Suprapubic skin (tissue), 4 donors: ENCODE data around the gene KRT36. TPM values are rescaled to one million over a fixed set of nuclear protein-coding genes. Genes with fewer than 3 reads are reported as not detected.

ENCODE experiments used
- DNase-seq, 2 donors: peaks; one replicate each; pipeline ENCODE4 v3.0.0-alpha.2; 2019; ENCODE audit warnings: low spot score in 2 of 2
- H3K27ac ChIP-seq: fragments of 200-600 bp; sonication (generic); one replicate; pipeline ENCODE4 v1.5.1; 2019
- H3K27me3 ChIP-seq: fragments of 200-600 bp; sonication (generic); one replicate; pipeline ENCODE4 v1.5.1; 2019
- H3K36me3 ChIP-seq: fragments of 200-600 bp; sonication (generic); one replicate; pipeline ENCODE4 v1.5.1; 2019
- H3K4me1 ChIP-seq: fragments of 200-600 bp; sonication (generic); one replicate; pipeline ENCODE4 v1.5.1; 2019
- H3K4me3 ChIP-seq: fragments of 200-600 bp; sonication (generic); one replicate; pipeline ENCODE4 v1.5.1; 2019; ENCODE audit warnings: mild to moderate bottlenecking
- H3K9me3 ChIP-seq: fragments of 200-600 bp; sonication (generic); one replicate; pipeline ENCODE4 v1.5.1; 2019
- CTCF ChIP-seq, 2 donors: fragments of 200-600 bp in 1 of 2; fragments of 450-650 bp in 1 of 2; sonication (generic) in 1 of 2; IDR thresholded peaks; one replicate each; pipeline ENCODE4 v1.5.1; 2016 to 2019; ENCODE audit warnings: antibody characterized with exemption in 2 of 2, mild to moderate bottlenecking in 1 of 2, moderate library complexity in 1 of 2
- EP300 ChIP-seq: sonication (generic); formaldehyde crosslinking; IDR thresholded peaks from one replicate; pipeline ENCODE4 v1.6.1; 2017; ENCODE audit warnings: antibody characterized with exemption
- POLR2A ChIP-seq, 2 donors: fragments of 450-650 bp; IDR thresholded peaks; one replicate each; pipeline ENCODE4 v1.6.1; 2017; ENCODE audit warnings: antibody characterized with exemption in 2 of 2, mild to moderate bottlenecking in 2 of 2, moderate library complexity in 2 of 2
- POLR2AphosphoS5 ChIP-seq, 3 donors: sonication (generic); formaldehyde crosslinking; IDR thresholded peaks; one replicate each; pipeline ENCODE4 v1.6.1; 2017; ENCODE audit warnings: antibody characterized with exemption in 3 of 3
- WGBS: methylation state at CpG from one replicate; pipeline ENCODE4 v1.1.5; 2018; 5-methylcytosine and 5-hydroxymethylcytosine counted together
- total RNA-seq, 4 donors: library from RNA; depleted of rRNA; stranded (reverse); fragments of >200 nt; gene quantifications; one replicate each; pipeline ENCODE4 v1.1.0, GENCODE V29; 2016

Gene KRT36
- total RNA-seq, 4 donors from 2014 or later: 0.79 to 3.9 (median 1.2) TPM; not detected in 1

GRCh38 chr17:41453066-41453465 is 36.6 kb downstream of the KRT36 start:
- TF ChIP-seq POLR2AphosphoS5 (IDR thresholded peaks at IDR 0.05) (no peak), CTCF (IDR thresholded peaks at IDR 0.05) (no peak), EP300 (no peak), POLR2A (IDR thresholded peaks at IDR 0.05) (no peak)
- no peaks in the 10 kb centered on the region for H3K9me3 ChIP-seq
- no peak overlapping the region for H3K27ac ChIP-seq
- H3K27me3 ChIP-seq: no peaks in the 10 kb centered on the region
- H3K36me3 ChIP-seq: no peaks in the 10 kb centered on the region
- 90% methylated on average over 3 of the region's 3 CpGs for WGBS
- peaks cover 4% of the 10 kb centered on the region for H3K4me1 ChIP-seq
- no peak for DNase-seq
- no peak overlapping the region for H3K4me3 ChIP-seq

- Histone ChIP-seq H3K27ac (no peak overlapping the region), H3K9me3 (no peaks in the 10 kb centered on the region), H3K27me3 (no peaks in the 10 kb centered on the region), H3K36me3 (no peaks in the 10 kb centered on the region), H3K4me3 (no peak overlapping the region), H3K4me1 (peaks cover 1% of the 10 kb centered on the region)
- TF ChIP-seq EP300: no peak
- 60% methylated on average over 4 of the region's 4 CpGs for WGBS
- DNase-seq: no peak
These were observed 37.4 kb downstream of the KRT36 start for GRCh38 chr17:41452281-41452680.

- Histone ChIP-seq H3K4me1 (no peaks in the 10 kb centered on the region), H3K9me3 (no peaks in the 10 kb centered on the region), H3K36me3 (no peaks in the 10 kb centered on the region), H3K27ac (no peak overlapping the region), H3K27me3 (no peaks in the 10 kb centered on the region), H3K4me3 (no peak overlapping the region)
- DNase-seq: no peak
- WGBS: 68% methylated on average over 2 of the region's 2 CpGs
- TF ChIP-seq POLR2AphosphoS5 (IDR thresholded peaks at IDR 0.05): no peak
- TF ChIP-seq EP300: no peak
- no peak for TF ChIP-seq CTCF (IDR thresholded peaks at IDR 0.05)
- TF ChIP-seq POLR2A (IDR thresholded peaks at IDR 0.05): no peak
These were observed 38.5 kb downstream of the KRT36 start for GRCh38 chr17:41451154-41451728.

GRCh38 chr17:41449008-41449407 is 40.7 kb downstream of the KRT36 start:
- TF ChIP-seq CTCF (IDR thresholded peaks at IDR 0.05): no peak
- no peak for TF ChIP-seq POLR2A (IDR thresholded peaks at IDR 0.05)
- no peak for TF ChIP-seq POLR2AphosphoS5 (IDR thresholded peaks at IDR 0.05)
- TF ChIP-seq EP300: no peak
- no peak overlapping the region for H3K27ac ChIP-seq
- H3K4me3 ChIP-seq: no peak overlapping the region
- H3K9me3 ChIP-seq: no peaks in the 10 kb centered on the region
- no peaks in the 10 kb centered on the region for H3K36me3 ChIP-seq
- peaks cover 8% of the 10 kb centered on the region for H3K27me3 ChIP-seq
- no peak for DNase-seq
- no peaks in the 10 kb centered on the region for H3K4me1 ChIP-seq
- 74% methylated on average over 4 of the region's 6 CpGs for WGBS

- 64% methylated on average over 2 of the region's 2 CpGs for WGBS
- no peak overlapping the region for H3K27ac ChIP-seq
- no peak overlapping the region for H3K4me3 ChIP-seq
- H3K36me3 ChIP-seq: no peaks in the 10 kb centered on the region
- H3K27me3 ChIP-seq: peaks cover 8% of the 10 kb centered on the region
- no peak for TF ChIP-seq EP300
- TF ChIP-seq POLR2A (IDR thresholded peaks at IDR 0.05): no peak
- TF ChIP-seq CTCF (IDR thresholded peaks at IDR 0.05): no peak
- no peak for TF ChIP-seq POLR2AphosphoS5 (IDR thresholded peaks at IDR 0.05)
- no peaks in the 10 kb centered on the region for H3K4me1 ChIP-seq
- DNase-seq: no peak
- no peaks in the 10 kb centered on the region for H3K9me3 ChIP-seq
These were observed 41.2 kb downstream of the KRT36 start for GRCh38 chr17:41448506-41448905.

GRCh38 chr17:41446806-41447205 is 42.9 kb downstream of the KRT36 start:
- TF ChIP-seq EP300 (no peak), CTCF (IDR thresholded peaks at IDR 0.05) (no peak), POLR2AphosphoS5 (IDR thresholded peaks at IDR 0.05) (no peak), POLR2A (IDR thresholded peaks at IDR 0.05) (no peak)
- H3K27me3 ChIP-seq: peaks cover 8% of the 10 kb centered on the region
- no peak for DNase-seq
- no peaks in the 10 kb centered on the region for H3K4me1 ChIP-seq
- no peaks in the 10 kb centered on the region for H3K36me3 ChIP-seq
- WGBS: 44% methylated on average over 2 of the region's 2 CpGs
- H3K4me3 ChIP-seq: no peak overlapping the region
- H3K27ac ChIP-seq: no peak overlapping the region
- H3K9me3 ChIP-seq: no peaks in the 10 kb centered on the region
